Astrocyte (in vitro differentiated cells and primary cell): ENCODE results near the gene PTPRE. TPM values are rescaled to one million over a fixed set of nuclear protein-coding genes. Genes with fewer than 3 reads are reported as not detected.

Experiments
- DNase-seq: peaks from one replicate; pipeline ENCODE4 v3.0.0-alpha.2; 2010; ENCODE audit warnings: low read depth
- FAIRE-seq: peaks from 2 replicates; lab custom pipeline; 2011; peaks lifted over from hg19 to GRCh38; lab: Jason Lieb, UNC
- H2AFZ ChIP-seq: 2 replicates; pipeline ENCODE4 v1.6.0; 2012; ENCODE audit warnings: low read depth, low read length, inconsistent platforms
- H3K27ac ChIP-seq: 2 replicates; pipeline ENCODE4 v1.5.1; 2011; ENCODE audit warnings: low read depth, low read length, inconsistent platforms
- H3K27me3 ChIP-seq: 2 replicates; pipeline ENCODE4 v1.6.0; 2011; ENCODE audit warnings: low read length, inconsistent platforms; ENCODE audit not compliant: insufficient read depth
- H3K36me3 ChIP-seq: 2 replicates; pipeline ENCODE4 v1.5.1; 2011; ENCODE audit warnings: low read length, inconsistent platforms; ENCODE audit not compliant: insufficient read depth
- H3K4me1 ChIP-seq: 2 replicates; pipeline ENCODE4 v1.5.1; 2011; ENCODE audit warnings: low read length, inconsistent platforms; ENCODE audit not compliant: insufficient read depth
- H3K4me2 ChIP-seq: 2 replicates; pipeline ENCODE4 v1.6.0; 2012; ENCODE audit warnings: low read length, inconsistent platforms
- H3K4me3 ChIP-seq: 2 replicates; pipeline ENCODE4 v1.5.1; 2011; ENCODE audit warnings: low read depth, mild to moderate bottlenecking, low read length, inconsistent platforms; ENCODE audit not compliant: insufficient read depth
- H3K79me2 ChIP-seq: 2 replicates; pipeline ENCODE4 v1.6.0; 2012; ENCODE audit warnings: mild to moderate bottlenecking, low read length, inconsistent platforms; ENCODE audit not compliant: insufficient read depth
- H3K9ac ChIP-seq: 2 replicates; pipeline ENCODE4 v1.6.0; 2012; ENCODE audit warnings: mild to moderate bottlenecking, low read length, inconsistent platforms
- H3K9me3 ChIP-seq: 2 replicates; pipeline ENCODE4 v1.5.1; 2012; ENCODE audit warnings: low read depth, mild to moderate bottlenecking, low read length, inconsistent platforms; ENCODE audit not compliant: insufficient read depth
- H4K20me1 ChIP-seq: 2 replicates; pipeline ENCODE4 v1.6.0; 2012; ENCODE audit warnings: low read length, inconsistent platforms; ENCODE audit not compliant: insufficient read depth
- H3K27ac Mint-ChIP-seq: one replicate; pipeline ENCODE4 v1.8.0; 2021; ENCODE audit warnings: mild to moderate bottlenecking, mixed read lengths; ENCODE audit not compliant: unreplicated experiment
- H3K27me3 Mint-ChIP-seq: one replicate; pipeline ENCODE4 v1.8.0; 2021; ENCODE audit warnings: low read depth, mixed read lengths; ENCODE audit not compliant: unreplicated experiment
- H3K36me3 Mint-ChIP-seq: one replicate; pipeline ENCODE4 v1.8.0; 2021; ENCODE audit warnings: low read depth, mixed read lengths; ENCODE audit not compliant: unreplicated experiment
- H3K4me1 Mint-ChIP-seq: one replicate; pipeline ENCODE4 v1.8.0; 2021; ENCODE audit warnings: low read depth, mixed read lengths; ENCODE audit not compliant: unreplicated experiment
- H3K4me3 Mint-ChIP-seq: one replicate; pipeline ENCODE4 v1.8.0; 2021; ENCODE audit warnings: mild to moderate bottlenecking, moderate library complexity, mixed read lengths; ENCODE audit not compliant: unreplicated experiment
- H3K9me3 Mint-ChIP-seq: one replicate; pipeline ENCODE4 v1.8.0; 2021; ENCODE audit warnings: mild to moderate bottlenecking, mixed read lengths; ENCODE audit not compliant: unreplicated experiment
- EZH2 ChIP-seq: IDR thresholded peaks from 2 replicates; pipeline ENCODE4 v1.6.1; 2012; ENCODE audit warnings: mild to moderate bottlenecking, low read length, inconsistent platforms; ENCODE audit not compliant: insufficient read depth
- total RNA-seq: library from RNA; stranded (reverse); gene quantifications from 2 replicates; pipeline ENCODE4 v1.2.1, GENCODE V29; 2021
- TF ChIP-seq, protein P1 (sequence below): IDR thresholded peaks from 2 replicates; pipeline ENCODE4 v1.5.1; 2011; ENCODE audit warnings: low read depth, mild to moderate bottlenecking, inconsistent platforms, low read length, moderate library complexity; ENCODE audit not compliant: insufficient read depth

The PTPRE gene
- total RNA-seq, 1 donor from 2014 or later, result 14.1 TPM

DNA sequence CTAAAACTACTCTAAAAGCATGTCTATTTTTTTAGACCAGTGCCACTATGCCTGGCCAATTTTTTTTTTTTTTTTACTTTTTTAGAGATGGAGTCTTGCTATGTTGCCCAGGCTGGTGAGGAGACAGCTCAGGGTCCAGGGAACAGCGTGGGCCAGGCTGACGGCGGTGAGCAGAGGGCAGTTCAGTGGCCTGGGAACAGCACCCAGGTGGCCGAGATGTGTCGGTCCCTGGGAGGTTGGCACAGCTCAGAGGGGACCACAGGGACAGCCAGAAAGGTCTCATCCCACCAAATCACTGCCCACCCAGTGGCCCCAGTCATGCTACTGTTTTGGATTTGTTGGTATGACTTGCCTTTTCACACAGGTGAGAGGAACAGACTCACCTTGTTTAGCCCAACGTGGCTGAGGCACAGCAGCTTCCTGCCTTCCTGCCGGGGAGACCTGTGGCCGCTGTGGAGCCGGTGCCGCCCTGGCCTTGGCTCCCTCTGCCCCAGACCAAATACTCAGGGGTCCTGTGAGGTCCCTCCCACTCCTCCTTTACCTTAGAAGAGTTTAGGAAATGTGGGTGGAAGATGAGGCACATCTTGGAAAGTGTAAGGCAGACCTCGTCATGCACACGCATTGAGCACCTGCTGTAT lies 109.6 kb downstream of the PTPRE start:
- H3K36me3 ChIP-seq, result no peaks in the 10 kb centered on the region
- no peak for FAIRE-seq
- H3K27me3 ChIP-seq, result no peaks in the 10 kb centered on the region

DNA sequence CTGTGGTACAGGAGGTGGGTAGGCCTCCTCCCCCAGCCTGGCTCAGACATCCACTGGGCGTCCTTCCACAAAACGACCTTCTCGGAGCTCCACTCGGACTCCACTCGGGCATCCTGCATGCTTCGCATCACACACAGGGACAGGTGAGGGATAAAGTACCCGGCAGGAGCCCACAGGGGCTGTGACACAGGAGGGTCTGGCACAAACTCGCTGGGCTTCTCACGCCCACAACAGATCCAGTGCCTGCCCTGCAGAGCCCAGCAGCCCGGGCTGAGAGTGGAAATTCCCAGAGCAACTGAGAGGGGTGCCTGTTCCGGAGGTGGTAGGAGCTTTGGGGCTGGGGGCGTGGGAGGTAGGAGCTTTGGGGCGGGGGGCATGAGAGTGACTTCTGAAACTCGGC lies 110.9 kb downstream of the PTPRE start:
- no peak for DNase-seq
- no peaks in the 10 kb centered on the region for H3K79me2 ChIP-seq
- H3K4me3 ChIP-seq, result no peak overlapping the region
- H3K9me3 ChIP-seq, result no peaks in the 10 kb centered on the region
- Mint-ChIP-seq H3K36me3 (no peaks in the 10 kb centered on the region), H3K4me3 (no peak overlapping the region), H3K27me3 (peaks cover 4% of the 10 kb centered on the region), H3K4me1 (no peaks in the 10 kb centered on the region), H3K9me3 (no peaks in the 10 kb centered on the region), H3K27ac (no peak overlapping the region)
- H3K27me3 ChIP-seq, result no peaks in the 10 kb centered on the region
- no peak overlapping the region for H3K4me2 ChIP-seq
- H3K4me1 ChIP-seq, result no peaks in the 10 kb centered on the region
- no peak overlapping the region for H2AFZ ChIP-seq
- no peaks in the 10 kb centered on the region for H4K20me1 ChIP-seq
- H3K27ac ChIP-seq, result no peak overlapping the region
- no peak for FAIRE-seq
- TF ChIP-seq EZH2, result no peak
- TF ChIP-seq, protein P1, sequence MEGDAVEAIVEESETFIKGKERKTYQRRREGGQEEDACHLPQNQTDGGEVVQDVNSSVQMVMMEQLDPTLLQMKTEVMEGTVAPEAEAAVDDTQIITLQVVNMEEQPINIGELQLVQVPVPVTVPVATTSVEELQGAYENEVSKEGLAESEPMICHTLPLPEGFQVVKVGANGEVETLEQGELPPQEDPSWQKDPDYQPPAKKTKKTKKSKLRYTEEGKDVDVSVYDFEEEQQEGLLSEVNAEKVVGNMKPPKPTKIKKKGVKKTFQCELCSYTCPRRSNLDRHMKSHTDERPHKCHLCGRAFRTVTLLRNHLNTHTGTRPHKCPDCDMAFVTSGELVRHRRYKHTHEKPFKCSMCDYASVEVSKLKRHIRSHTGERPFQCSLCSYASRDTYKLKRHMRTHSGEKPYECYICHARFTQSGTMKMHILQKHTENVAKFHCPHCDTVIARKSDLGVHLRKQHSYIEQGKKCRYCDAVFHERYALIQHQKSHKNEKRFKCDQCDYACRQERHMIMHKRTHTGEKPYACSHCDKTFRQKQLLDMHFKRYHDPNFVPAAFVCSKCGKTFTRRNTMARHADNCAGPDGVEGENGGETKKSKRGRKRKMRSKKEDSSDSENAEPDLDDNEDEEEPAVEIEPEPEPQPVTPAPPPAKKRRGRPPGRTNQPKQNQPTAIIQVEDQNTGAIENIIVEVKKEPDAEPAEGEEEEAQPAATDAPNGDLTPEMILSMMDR, result no peak
- H3K9ac ChIP-seq, result no peak overlapping the region
- no peaks in the 10 kb centered on the region for H3K36me3 ChIP-seq

More for the DNA sequence above, 109.6 kb downstream of the PTPRE start:
- Mint-ChIP-seq H3K36me3 (no peaks in the 10 kb centered on the region), H3K27ac (no peak overlapping the region), H3K4me1 (no peaks in the 10 kb centered on the region), H3K4me3 (no peak overlapping the region), H3K27me3 (peaks cover 4% of the 10 kb centered on the region), H3K9me3 (no peaks in the 10 kb centered on the region)
- peaks cover 8% of the 10 kb centered on the region for H4K20me1 ChIP-seq
- no peaks in the 10 kb centered on the region for H3K4me1 ChIP-seq
- no peak overlapping the region for H3K4me3 ChIP-seq
- H3K79me2 ChIP-seq, result no peaks in the 10 kb centered on the region
- TF ChIP-seq, protein P1, result no peak
- no peak for TF ChIP-seq EZH2
- no peak overlapping the region for H3K9ac ChIP-seq
- no peak overlapping the region for H2AFZ ChIP-seq
- H3K27ac ChIP-seq, result no peak overlapping the region
- H3K4me2 ChIP-seq, result no peak overlapping the region
- DNase-seq, result no peak
- no peaks in the 10 kb centered on the region for H3K9me3 ChIP-seq

DNA sequence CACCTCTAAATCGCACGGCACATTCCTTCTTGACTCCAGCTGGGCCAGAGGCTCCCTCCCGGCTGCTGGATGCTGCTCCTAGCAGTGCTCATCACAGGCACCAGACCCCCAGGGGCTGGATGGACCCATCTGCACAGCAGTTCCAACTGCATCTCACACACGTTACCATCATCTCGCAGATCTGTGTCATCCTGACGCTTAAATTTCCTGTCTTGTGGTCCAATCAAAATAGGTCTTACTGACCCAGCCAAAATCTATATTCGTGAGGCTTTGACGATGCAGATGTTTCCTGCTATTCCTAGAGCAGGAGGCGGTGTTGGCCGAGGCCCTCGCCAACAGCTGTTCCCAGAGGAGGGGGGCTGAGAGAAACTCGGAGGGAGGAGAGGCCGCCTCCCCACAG lies 111.3 kb downstream of the PTPRE start:
- H4K20me1 ChIP-seq, result no peaks in the 10 kb centered on the region
- no peaks in the 10 kb centered on the region for H3K36me3 Mint-ChIP-seq
- no peak overlapping the region for H3K4me3 Mint-ChIP-seq
- no peaks in the 10 kb centered on the region for H3K36me3 ChIP-seq
- no peak overlapping the region for H3K27ac ChIP-seq
- H3K4me2 ChIP-seq, result no peak overlapping the region
- DNase-seq (no peak), FAIRE-seq (no peak)
- no peaks in the 10 kb centered on the region for H3K4me1 ChIP-seq
- no peak overlapping the region for H2AFZ ChIP-seq
- H3K27me3 Mint-ChIP-seq, result peaks cover 4% of the 10 kb centered on the region
- H3K9ac ChIP-seq, result no peak overlapping the region
- H3K4me1 Mint-ChIP-seq, result no peaks in the 10 kb centered on the region
- H3K9me3 ChIP-seq, result no peaks in the 10 kb centered on the region
- no peaks in the 10 kb centered on the region for H3K9me3 Mint-ChIP-seq
- no peak overlapping the region for H3K4me3 ChIP-seq
- no peaks in the 10 kb centered on the region for H3K79me2 ChIP-seq
- H3K27me3 ChIP-seq, result no peaks in the 10 kb centered on the region
- no peak for TF ChIP-seq EZH2
- TF ChIP-seq, protein P1, result no peak
- H3K27ac Mint-ChIP-seq, result no peak overlapping the region
